GM19238 (cell line): ENCODE measurements around the gene TMEM163.

ENCODE experiments used
- DNase-seq: peaks from one replicate; pipeline ENCODE4 v3.0.0; 2011; ENCODE audit warnings: low spot score; ENCODE audit not compliant: insufficient read length

Gene TMEM163

DNA sequence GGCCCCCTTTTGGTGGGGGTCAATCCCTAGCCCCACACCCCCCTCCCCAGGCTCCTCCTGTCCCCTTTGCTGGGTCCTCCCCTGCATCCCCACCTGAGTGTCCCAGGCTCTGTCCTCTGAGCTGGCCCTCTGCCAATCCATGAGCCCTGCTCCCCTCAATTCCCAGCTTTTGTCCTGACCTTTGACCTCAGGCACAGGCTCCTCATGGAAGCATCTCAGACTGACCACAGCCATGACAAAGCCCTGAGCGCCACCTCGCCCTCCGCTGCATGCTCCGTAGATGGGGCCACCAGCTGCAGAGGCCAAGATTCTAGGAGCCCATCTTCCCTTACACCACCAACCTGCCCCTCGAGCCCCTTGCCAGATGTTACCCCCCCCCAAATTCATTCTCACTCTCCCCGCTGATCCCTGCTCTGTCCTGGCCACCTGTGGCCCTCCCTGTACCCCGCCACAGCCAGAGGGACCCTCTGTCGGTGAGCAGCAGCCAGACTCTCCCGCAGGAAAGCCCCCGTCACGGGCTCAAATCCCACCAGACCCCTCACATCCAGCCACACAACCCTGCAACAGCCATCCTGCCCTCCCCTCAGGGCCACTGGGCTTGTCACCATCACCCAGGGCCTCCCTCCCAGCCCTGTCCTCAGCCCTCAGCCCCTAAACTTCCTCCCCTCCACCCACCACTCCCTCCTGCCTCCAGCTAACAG lies 258.9 kb downstream of the TMEM163 start:
- no peak for DNase-seq

GRCh38 chr2:134458950-134459349 lies 259.9 kb downstream of the TMEM163 start:
- DNase-seq, result no peak

- no peak for DNase-seq
Measured at GRCh38 chr2:134458473-134458853, 260.3 kb downstream of the TMEM163 start.

- DNase-seq, result no peak
Measured at GRCh38 chr2:134457765-134458472, 260.9 kb downstream of the TMEM163 start.

DNA sequence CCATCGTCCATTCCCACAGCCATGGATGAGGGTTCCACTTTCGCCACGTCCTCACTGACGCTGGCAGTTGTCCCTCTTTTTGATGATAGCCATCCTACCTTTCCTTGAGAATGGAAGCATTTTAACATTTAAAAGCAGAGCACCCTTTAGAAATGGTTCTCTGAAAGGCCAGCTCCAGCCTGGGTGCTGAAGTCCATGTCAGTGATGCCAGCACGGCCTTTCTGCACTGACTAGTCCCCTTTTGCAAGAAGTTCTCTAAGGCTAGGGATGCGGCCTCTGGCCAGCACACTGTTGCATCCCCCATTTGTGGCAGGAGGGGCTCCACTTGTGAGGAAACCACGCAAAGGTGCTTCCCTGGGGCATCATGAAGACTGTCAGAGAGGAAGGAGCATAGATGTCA lies 261.4 kb downstream of the TMEM163 start:
- no peak for DNase-seq

- no peak for DNase-seq
Measured at GRCh38 chr2:134455426-134455825, 263.4 kb downstream of the TMEM163 start.

DNA sequence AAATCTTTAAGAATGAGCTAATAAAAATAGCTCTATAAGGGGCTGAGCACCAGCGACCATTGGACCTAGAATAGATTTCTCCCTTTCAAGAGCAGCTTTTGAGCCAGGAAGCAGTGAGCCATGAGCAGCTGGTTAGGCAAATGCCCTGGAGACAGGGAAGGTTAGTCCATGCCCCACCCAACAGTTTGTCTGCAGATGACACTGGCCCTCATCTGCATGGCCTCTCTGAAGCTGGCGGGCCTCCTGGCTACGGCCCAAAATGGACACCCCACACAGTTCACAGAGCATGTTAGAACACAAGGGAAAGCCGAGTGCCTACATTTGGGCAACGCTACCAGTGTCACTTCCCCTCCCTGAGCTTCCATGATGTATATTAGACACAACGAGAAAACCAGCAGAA lies 263.9 kb downstream of the TMEM163 start:
- no peak for DNase-seq

- DNase-seq, result no peak
Measured at GRCh38 chr2:134454426-134454825, 264.4 kb downstream of the TMEM163 start.

- DNase-seq, result no peak
Measured at GRCh38 chr2:134453973-134454372, 264.8 kb downstream of the TMEM163 start.

DNA sequence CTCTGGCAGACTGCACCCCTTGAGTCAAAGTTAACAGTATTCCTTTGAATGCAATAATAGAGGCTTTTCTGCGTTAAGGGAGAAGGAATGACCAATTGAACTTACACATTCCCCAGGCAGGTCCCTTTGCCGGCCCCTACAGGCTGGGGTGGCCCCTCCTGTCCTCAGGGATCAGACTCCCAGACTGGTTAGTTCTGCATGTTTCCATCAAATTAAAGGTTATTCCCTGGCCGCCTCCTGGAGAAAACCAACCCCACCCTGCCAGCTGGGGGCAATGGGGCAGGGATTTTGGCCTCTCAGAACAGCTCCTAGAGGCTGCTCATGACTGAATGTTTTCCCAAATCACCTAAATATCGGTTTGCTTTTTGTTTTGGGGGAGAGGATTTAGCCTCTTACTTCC lies 265.3 kb downstream of the TMEM163 start:
- no peak for DNase-seq

GRCh38 chr2:134452042-134452733 lies 266.6 kb downstream of the TMEM163 start:
- DNase-seq, result no peak

DNA sequence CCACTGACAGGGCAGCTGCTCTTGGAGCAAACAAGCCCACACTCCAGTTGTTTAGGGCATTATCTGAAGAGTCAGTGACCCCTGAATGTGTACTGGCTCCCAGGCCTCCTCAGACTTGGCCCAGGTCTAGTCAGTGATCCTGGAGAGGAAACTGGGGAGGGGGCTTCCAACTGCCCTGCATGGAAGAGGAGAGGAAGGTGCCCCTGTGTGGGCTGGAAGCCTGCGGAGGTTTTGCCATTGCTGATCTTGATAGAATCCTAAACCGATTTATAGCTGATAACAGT lies 267.5 kb downstream of the TMEM163 start:
- DNase-seq, result no peak

GRCh38 chr2:134449751-134450513 lies 268.9 kb downstream of the TMEM163 start:
- DNase-seq, result no peak

GRCh38 chr2:134449157-134449556 lies 269.6 kb downstream of the TMEM163 start:
- no peak for DNase-seq

GRCh38 chr2:134448650-134449049 lies 270.1 kb downstream of the TMEM163 start:
- DNase-seq, result no peak

DNA sequence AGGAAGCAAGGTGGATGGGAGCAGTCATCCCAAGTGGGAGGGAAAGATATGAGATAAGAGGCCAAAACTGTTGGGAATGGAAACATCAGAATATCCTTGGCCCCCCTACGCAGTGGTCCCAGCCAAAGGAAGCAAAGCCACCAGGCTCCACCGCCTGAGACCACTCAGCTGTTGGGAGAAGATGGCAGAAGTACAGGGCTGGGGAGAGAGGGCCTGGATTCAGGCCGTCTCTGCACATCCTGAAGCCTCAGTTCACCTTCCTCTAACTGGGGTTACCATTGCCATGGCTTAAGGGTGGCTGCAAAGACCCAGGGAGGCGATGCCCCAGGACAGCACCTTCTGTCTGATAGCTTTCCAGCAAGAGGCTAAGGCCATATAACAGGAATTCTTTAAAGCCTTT lies 271.1 kb downstream of the TMEM163 start:
- DNase-seq, result no peak

GRCh38 chr2:134446383-134447017 lies 272.3 kb downstream of the TMEM163 start:
- no peak for DNase-seq

DNA sequence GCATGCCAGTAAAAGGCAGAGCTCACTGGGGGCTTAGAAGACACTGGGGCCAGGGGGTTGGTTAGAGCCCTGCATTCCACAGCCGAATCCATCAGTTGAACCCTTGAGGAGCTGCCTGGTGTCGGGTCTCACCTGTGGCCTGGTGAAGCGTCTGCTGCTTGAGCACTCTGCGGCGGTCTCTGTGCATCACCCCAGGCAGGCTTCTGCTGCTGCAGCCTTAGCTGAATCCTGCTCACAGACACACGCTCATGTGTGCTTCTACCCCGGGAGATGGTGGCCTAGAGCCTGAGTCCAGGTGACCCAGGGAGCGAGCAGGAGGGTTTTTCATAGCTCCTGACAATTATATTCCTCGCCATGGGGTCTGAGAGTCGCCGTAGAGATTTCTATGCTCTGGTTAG lies 272.8 kb downstream of the TMEM163 start:
- DNase-seq, result no peak

- DNase-seq, result no peak
Measured at GRCh38 chr2:134445116-134445515, 273.7 kb downstream of the TMEM163 start.

GRCh38 chr2:134443814-134444480 lies 274.9 kb downstream of the TMEM163 start:
- no peak for DNase-seq
